ENCODE results near the gene GPR65. TPM values are rescaled to one million over a fixed set of nuclear protein-coding genes. Genes with fewer than 3 reads are reported as not detected.

Gene GPR65
- total and polyA plus RNA-seq, 9 of the 15 experiments (the other 6 are each of a cell fraction or from before 2014, with no cell fraction given): 0.03 to 0.11 (median 0.04) TPM; not detected in 6

DNA sequence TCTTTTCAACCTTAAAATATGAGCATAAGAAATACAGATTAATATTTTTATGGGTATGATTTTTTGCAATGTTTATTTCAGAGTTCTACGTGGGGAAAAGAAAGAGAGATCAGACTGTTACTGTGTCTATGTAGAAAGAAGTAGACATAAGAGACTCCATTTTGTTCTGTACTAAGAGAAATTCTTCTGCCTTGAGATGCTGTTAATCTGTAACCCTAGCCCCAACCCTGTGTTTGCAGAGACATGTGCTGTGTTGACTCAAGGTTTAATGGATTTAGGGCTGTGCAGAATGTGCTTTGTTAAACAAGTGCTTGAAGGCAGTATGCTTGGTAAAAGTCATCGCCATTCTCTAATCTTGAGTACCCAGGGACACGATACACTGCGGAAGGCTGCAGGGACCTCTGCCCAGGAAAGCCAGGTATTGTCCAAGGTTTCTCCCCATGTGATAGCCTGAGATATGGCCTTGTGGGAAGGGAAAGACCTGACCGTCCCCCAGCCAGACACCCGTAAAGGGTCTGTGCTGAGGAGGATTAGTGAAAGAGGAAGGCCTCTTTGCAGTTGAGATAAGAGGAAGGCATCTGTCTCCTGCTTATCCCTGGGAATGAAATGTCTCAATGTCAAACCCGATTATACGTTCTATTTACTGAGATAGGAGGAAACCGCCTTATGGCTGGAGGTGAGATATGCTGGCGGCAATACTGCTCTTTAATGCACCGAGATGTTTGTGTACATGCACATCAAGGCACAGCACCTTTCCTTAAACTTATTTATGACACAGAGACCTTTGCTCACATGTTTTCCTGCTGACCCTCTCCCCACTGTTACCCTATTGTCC lies 19.5 kb downstream of the GPR65 start (continued):
- TF ChIP-seq, protein P1, sequence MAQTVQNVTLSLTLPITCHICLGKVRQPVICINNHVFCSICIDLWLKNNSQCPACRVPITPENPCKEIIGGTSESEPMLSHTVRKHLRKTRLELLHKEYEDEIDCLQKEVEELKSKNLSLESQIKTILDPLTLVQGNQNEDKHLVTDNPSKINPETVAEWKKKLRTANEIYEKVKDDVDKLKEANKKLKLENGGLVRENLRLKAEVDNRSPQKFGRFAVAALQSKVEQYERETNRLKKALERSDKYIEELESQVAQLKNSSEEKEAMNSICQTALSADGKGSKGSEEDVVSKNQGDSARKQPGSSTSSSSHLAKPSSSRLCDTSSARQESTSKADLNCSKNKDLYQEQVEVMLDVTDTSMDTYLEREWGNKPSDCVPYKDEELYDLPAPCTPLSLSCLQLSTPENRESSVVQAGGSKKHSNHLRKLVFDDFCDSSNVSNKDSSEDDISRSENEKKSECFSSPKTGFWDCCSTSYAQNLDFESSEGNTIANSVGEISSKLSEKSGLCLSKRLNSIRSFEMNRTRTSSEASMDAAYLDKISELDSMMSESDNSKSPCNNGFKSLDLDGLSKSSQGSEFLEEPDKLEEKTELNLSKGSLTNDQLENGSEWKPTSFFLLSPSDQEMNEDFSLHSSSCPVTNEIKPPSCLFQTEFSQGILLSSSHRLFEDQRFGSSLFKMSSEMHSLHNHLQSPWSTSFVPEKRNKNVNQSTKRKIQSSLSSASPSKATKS (CRISPR knock-in tag; IDR thresholded peaks at IDR 0.05): 0 out of 2 replicates have a peak, but pooled peaks have one; percentile 76
- TF ChIP-seq RCOR1 (IDR thresholded peaks at IDR 0.05; ENCODE audit: borderline replicate concordance in 1 of 2, low read depth in 2 of 2, low read length in 2 of 2): 0 out of 4 replicates have a peak, but pooled peaks of 1 of the 2 experiments have one; percentile 12

DNA sequence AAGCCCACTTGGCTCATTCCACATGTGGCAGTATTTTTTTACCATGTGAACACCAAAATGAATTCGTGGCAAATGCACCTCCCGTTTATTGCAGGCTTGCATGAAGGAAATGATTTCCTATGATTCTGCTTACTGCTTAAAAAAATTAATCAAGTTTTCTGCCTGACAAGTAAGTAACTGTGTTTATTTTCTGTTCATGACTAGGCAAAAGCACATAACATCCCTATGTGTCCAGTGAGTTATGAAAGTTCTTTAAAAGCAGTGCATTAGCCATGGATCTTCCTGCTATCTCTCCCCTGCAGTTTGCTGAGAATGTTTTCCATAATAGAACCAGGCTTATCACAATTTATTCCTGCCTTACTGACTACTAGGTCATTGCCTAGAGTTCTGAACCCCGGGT lies 20.4 kb downstream of the GPR65 start:
- Histone ChIP-seq H3K36me3 (ENCODE audit: control insufficient read depth, insufficient read depth, low read length) (no peaks in the 10 kb centered on the region), H3K4me3 (no peak overlapping the region), H2AFZ (ENCODE audit: low read depth, low read length) (no peak overlapping the region), H3K27ac (ENCODE audit: extremely low read depth, low read depth, low read length) (no peak overlapping the region; the same call in 2 of the 3 replicates), H3K9me3 (replicated peaks; ENCODE audit: control insufficient read depth, insufficient read depth, low read depth, low read length) (no peaks in the 10 kb centered on the region), H3K4me2 (ENCODE audit: insufficient read depth, low read length) (peak overlapping the region; percentile 30), H3K79me2 (ENCODE audit: control insufficient read depth, insufficient read depth, low read length) (no peaks in the 10 kb centered on the region), H3K4me1 (replicated peaks in 1 of 2; ENCODE audit: control insufficient read depth in 2 of 2, insufficient read depth in 2 of 2, low read length in 2 of 2) (peaks cover 0 to 45% of the 10 kb centered on the region in 2 experiments; a peak in 3 of 5 replicates), H3K27me3 (ENCODE audit: control insufficient read depth in 2 of 2, insufficient read depth in 2 of 2, low read length in 2 of 2) (no peaks in the 10 kb centered on the region), H4K20me1 (replicated peaks; ENCODE audit: control insufficient read depth, insufficient read depth, low read length) (no peaks in the 10 kb centered on the region), H3K9ac (ENCODE audit: insufficient read depth in 1 of 2, low read depth in 2 of 2, low read length in 2 of 2) (no peak overlapping the region), H3K9me1 (ENCODE audit: control insufficient read depth, insufficient read depth, low read length) (peaks cover 2% of the 10 kb centered on the region)
- ATAC-seq (peak; percentile 67), DNase-seq (ENCODE audit: extremely low read depth in 1 of 4, low spot score in 3 of 4) (peak in 3 of 4 experiments; percentile 4 to 27 (median 7)), FAIRE-seq (peak; percentile 37)
- in situ Hi-C loops (cut with MboI): no loop called here
- 0% methylated on average over 3 of the region's 3 CpGs for WGBS (ENCODE audit: insufficient coverage, low coverage, missing lambda C conversion rate)
- intact Hi-C loops (cut with micrococcal nuclease): loop anchor here (2.0 kb wide), 1 partner anchor 33 kb away; the partner anchor contains the start of gene GALC
- no TSS peak for BruUV-seq (replicated peaks)
- POLR2A ChIA-PET: no interaction called here
- CTCF ChIA-PET (ENCODE audit: low intra/inter-chr PET ratio): no interaction called here
- 0 out of 2 replicates have a peak, but pooled peaks have one; percentile 11 for TF ChIP-seq ARID1B (IDR thresholded peaks at IDR 0.05)
- TF ChIP-seq CBFA2T3 (IDR thresholded peaks at IDR 0.05): peak; percentile 53; the same call in 1 of the 2 replicates
- TF ChIP-seq BMI1 (IDR thresholded peaks at IDR 0.05; ENCODE audit: low read length): no peak
- TF ChIP-seq C11orf30 (IDR thresholded peaks at IDR 0.05; ENCODE audit: low read depth): peak; percentile 56; the same call in 1 of the 2 replicates
- TF ChIP-seq MAFG (tag; conservative IDR thresholded peaks at IDR 0.05): peak; percentile 62
- TF ChIP-seq RREB1 (CRISPR knock-in tag; IDR thresholded peaks at IDR 0.05): no peak
- peak; percentile 36; the same call in 1 of the 2 replicates for TF ChIP-seq ZNF316 (IDR thresholded peaks at IDR 0.05)
- TF ChIP-seq SMAD3 (CRISPR knock-in tag; conservative IDR thresholded peaks at IDR 0.05): no peak
- no peak for TF ChIP-seq ASH1L (IDR thresholded peaks at IDR 0.05; ENCODE audit: borderline replicate concordance, low read depth, partially characterized antibody)

All from K562 (cell line).